ENCODE results near the gene MYL2. TPM values are rescaled to one million over a fixed set of nuclear protein-coding genes. Genes with fewer than 3 reads are reported as not detected.

The MYL2 gene
- total RNA-seq, 1 donor from 2014 or later = not detected

DNA sequence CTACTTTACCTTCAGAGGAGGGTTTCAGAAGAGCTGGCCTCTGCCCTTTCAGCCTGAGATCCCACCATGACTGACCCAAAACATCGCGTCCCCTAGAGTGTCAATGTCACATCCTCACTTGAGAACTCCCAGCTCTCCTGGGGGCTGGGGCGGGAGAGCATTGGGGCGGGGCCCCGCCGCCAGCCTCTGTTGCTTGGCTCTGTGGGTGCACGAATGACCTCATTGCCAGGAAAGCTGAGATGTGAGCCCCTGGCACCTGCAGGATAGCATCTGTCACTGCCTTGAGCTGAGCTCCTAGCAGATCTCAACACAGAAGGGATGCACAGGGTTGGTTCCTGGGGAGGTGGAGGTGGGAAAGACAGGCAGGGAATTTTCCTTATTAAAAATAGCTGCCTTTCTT is 20.6 kb upstream of the MYL2 start:
- DNase-seq (ENCODE audit: low spot score) = no peak
- TF ChIP-seq, protein P1, sequence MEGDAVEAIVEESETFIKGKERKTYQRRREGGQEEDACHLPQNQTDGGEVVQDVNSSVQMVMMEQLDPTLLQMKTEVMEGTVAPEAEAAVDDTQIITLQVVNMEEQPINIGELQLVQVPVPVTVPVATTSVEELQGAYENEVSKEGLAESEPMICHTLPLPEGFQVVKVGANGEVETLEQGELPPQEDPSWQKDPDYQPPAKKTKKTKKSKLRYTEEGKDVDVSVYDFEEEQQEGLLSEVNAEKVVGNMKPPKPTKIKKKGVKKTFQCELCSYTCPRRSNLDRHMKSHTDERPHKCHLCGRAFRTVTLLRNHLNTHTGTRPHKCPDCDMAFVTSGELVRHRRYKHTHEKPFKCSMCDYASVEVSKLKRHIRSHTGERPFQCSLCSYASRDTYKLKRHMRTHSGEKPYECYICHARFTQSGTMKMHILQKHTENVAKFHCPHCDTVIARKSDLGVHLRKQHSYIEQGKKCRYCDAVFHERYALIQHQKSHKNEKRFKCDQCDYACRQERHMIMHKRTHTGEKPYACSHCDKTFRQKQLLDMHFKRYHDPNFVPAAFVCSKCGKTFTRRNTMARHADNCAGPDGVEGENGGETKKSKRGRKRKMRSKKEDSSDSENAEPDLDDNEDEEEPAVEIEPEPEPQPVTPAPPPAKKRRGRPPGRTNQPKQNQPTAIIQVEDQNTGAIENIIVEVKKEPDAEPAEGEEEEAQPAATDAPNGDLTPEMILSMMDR (IDR thresholded peaks at IDR 0.05; ENCODE audit: unreplicated experiment) = no peak
- H3K9me3 Mint-ChIP-seq (ENCODE audit: unreplicated experiment) = no peaks in the 10 kb centered on the region
- peaks cover 11% of the 10 kb centered on the region for H3K27me3 Mint-ChIP-seq (ENCODE audit: unreplicated experiment)
- no peaks in the 10 kb centered on the region for H3K36me3 Mint-ChIP-seq (ENCODE audit: low read depth, unreplicated experiment)
- peaks cover 3% of the 10 kb centered on the region for H3K4me1 Mint-ChIP-seq (ENCODE audit: unreplicated experiment)
- H3K4me3 Mint-ChIP-seq (ENCODE audit: unreplicated experiment) = no peak overlapping the region
- no peak overlapping the region for H3K27ac Mint-ChIP-seq (ENCODE audit: unreplicated experiment)

DNA sequence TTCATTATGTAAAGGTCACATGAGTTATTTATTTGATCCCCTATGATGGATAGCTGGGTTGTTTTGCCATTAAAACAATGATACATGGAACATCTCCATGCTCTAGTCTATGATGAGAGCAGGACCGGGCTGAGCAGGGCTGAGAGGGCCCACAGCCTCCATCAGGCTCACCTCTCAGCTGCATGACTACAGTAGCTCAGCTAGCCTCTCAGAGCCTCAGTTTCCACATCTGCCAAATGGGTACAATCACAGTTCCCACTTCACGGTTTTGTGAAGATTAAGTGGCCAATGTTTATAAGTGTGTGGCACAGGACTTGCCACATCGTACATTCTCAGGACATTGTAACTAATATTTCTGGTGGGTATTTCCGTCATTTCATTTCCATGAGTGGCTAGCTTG is 19.9 kb upstream of the MYL2 start:
- Mint-ChIP-seq H3K36me3 (ENCODE audit: low read depth, unreplicated experiment) (no peaks in the 10 kb centered on the region), H3K9me3 (ENCODE audit: unreplicated experiment) (no peaks in the 10 kb centered on the region), H3K27me3 (ENCODE audit: unreplicated experiment) (peaks cover 11% of the 10 kb centered on the region), H3K4me3 (ENCODE audit: unreplicated experiment) (no peak overlapping the region), H3K4me1 (ENCODE audit: unreplicated experiment) (peaks cover 3% of the 10 kb centered on the region), H3K27ac (ENCODE audit: unreplicated experiment) (no peak overlapping the region)
- DNase-seq (ENCODE audit: low spot score) = no peak
- TF ChIP-seq, protein P1 (IDR thresholded peaks at IDR 0.05; ENCODE audit: unreplicated experiment) = no peak

DNA sequence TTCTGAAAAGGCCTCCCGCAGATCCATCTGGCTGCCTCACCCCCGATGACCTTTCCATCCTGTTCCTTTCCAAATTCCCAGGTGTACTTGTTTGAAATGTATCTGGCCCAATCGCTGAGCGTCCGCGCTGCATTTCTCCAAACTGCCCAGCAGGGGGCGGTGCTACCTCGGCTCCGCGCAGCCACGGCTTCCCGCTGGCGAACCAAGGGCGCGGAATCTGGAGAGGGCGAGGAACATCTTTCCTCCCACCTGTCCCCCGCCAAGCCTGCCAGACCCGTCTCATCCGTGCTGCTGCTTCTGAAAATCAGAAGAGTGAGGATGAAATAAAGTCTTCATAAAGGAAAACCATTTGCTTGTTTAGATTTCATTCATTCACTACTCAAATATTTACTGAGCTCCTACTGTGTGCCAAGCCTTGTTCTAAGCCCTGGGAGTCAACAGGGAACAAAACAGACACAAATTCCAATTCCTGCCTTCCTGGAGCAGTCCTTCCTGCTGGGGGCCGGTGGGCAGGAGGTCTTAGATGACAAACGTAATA is 16.8 kb upstream of the MYL2 start:
- Mint-ChIP-seq H3K27ac (ENCODE audit: unreplicated experiment) (no peak overlapping the region), H3K4me1 (ENCODE audit: unreplicated experiment) (peaks cover 3% of the 10 kb centered on the region), H3K27me3 (ENCODE audit: unreplicated experiment) (peaks cover 7% of the 10 kb centered on the region), H3K4me3 (ENCODE audit: unreplicated experiment) (peak overlapping the region; percentile 13), H3K9me3 (ENCODE audit: unreplicated experiment) (no peaks in the 10 kb centered on the region), H3K36me3 (ENCODE audit: low read depth, unreplicated experiment) (no peaks in the 10 kb centered on the region)
- TF ChIP-seq, protein P1 (IDR thresholded peaks at IDR 0.05; ENCODE audit: unreplicated experiment) = peak; percentile 99
- DNase-seq (ENCODE audit: low spot score) = peak; percentile 80

DNA sequence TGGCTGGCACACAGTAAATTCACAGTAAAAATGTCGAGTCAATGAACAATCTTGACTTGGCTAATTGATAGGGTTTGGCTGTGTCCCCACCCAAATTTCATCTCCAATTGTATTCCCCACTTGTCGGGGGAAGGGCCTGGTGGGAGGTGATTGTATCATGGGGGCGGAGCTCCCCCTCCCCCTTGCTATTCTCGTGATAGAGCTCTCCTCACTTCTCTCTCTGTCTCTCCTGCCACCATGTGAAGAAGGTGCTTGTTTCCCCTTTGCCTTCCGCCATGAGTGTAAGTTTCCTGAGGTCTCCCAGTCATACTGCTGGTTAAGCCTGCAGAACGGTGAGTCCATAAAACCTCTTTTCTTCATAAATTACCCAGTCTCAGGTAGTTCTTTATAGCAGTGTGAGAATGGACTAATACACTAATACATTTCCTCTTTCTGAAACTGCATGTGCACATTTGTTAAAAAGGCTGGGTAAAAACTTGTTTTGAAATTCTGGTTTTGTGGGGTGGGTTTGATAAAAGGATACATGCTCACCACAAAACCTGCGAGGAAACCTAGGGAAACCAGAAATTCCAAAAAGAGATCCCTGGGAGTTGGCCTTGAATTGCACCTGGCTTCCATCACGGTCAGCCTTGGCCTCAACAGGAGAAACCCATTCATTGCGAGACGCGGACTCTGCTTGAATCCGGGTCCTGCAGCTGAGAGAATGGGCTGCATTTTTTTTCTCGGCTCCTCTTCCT is 16.2 kb upstream of the MYL2 start:
- no peak overlapping the region for H3K27ac Mint-ChIP-seq (ENCODE audit: unreplicated experiment)
- DNase-seq (ENCODE audit: low spot score) = no peak
- no peaks in the 10 kb centered on the region for H3K9me3 Mint-ChIP-seq (ENCODE audit: unreplicated experiment)
- no peak overlapping the region for H3K4me3 Mint-ChIP-seq (ENCODE audit: unreplicated experiment)
- H3K27me3 Mint-ChIP-seq (ENCODE audit: unreplicated experiment) = peaks cover 7% of the 10 kb centered on the region
- H3K4me1 Mint-ChIP-seq (ENCODE audit: unreplicated experiment) = peaks cover 3% of the 10 kb centered on the region
- TF ChIP-seq, protein P1 (IDR thresholded peaks at IDR 0.05; ENCODE audit: unreplicated experiment) = no peak
- H3K36me3 Mint-ChIP-seq (ENCODE audit: low read depth, unreplicated experiment) = no peaks in the 10 kb centered on the region

DNA sequence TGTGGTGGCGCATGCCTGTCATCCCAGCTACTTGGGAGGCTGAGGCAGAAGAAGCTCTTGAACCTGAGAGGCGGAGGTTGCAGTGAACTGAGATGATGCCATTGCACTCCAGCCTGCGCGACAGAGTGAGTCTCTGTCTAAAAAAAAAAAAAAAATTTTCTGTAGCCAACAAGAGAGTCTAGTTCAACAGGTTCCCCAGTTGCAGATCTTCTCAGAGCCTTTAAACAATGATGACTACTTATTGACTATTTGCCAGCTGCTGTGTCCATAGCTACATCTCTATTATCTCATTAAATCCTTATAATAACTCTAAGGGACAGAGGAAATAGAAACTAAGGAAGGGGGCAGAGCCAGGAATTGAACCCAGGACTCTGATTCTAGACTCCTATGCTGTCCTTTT is 15.2 kb upstream of the MYL2 start:
- DNase-seq (ENCODE audit: low spot score) = no peak
- no peak overlapping the region for H3K27ac Mint-ChIP-seq (ENCODE audit: unreplicated experiment)
- H3K4me1 Mint-ChIP-seq (ENCODE audit: unreplicated experiment) = peaks cover 3% of the 10 kb centered on the region
- TF ChIP-seq, protein P1 (IDR thresholded peaks at IDR 0.05; ENCODE audit: unreplicated experiment) = no peak
- peaks cover 7% of the 10 kb centered on the region for H3K27me3 Mint-ChIP-seq (ENCODE audit: unreplicated experiment)
- H3K9me3 Mint-ChIP-seq (ENCODE audit: unreplicated experiment) = no peaks in the 10 kb centered on the region
- H3K36me3 Mint-ChIP-seq (ENCODE audit: low read depth, unreplicated experiment) = no peaks in the 10 kb centered on the region
- H3K4me3 Mint-ChIP-seq (ENCODE audit: unreplicated experiment) = no peak overlapping the region
